ENCODE data around the gene ARPC5L. TPM values are rescaled to one million over a fixed set of nuclear protein-coding genes. Genes with fewer than 3 reads are reported as not detected.

Gene ARPC5L
- total and polyA plus RNA-seq, 2 of the 13 experiments (the other 11 are each of a cell fraction or from before 2014, with no cell fraction given), result 29.9 to 33.8 TPM

- TF ChIP-seq ZFP36 (IDR thresholded peaks at IDR 0.05; ENCODE audit: borderline replicate concordance, low read depth, low read length, partially characterized antibody) (no peak), NR3C1 (CRISPR knock-in tag; IDR thresholded peaks at IDR 0.05) (no peak), MED1 (CRISPR knock-in tag; IDR thresholded peaks at IDR 0.05) (peak; percentile 17; the same call in 1 of the 2 replicates), POLR2AphosphoS2 (IDR thresholded peaks at IDR 0.05; ENCODE audit: low read depth, low read length) (no peak; the same call in 1 of the 2 replicates), ZBTB8A (CRISPR knock-in tag; IDR thresholded peaks at IDR 0.05; ENCODE audit: borderline replicate concordance, low read depth) (no peak), PAWR (CRISPR knock-in tag; IDR thresholded peaks at IDR 0.05; ENCODE audit: borderline replicate concordance) (no peak), SPEN (CRISPR knock-in tag; IDR thresholded peaks at IDR 0.05; ENCODE audit: low read depth) (no peak), ZMYM4 (CRISPR knock-in tag; IDR thresholded peaks at IDR 0.05) (no peak), U2AF1 (optimal IDR thresholded peaks at IDR 0.05; ENCODE audit: low read depth, low read length) (peak; percentile 93), HMGXB3 (CRISPR knock-in tag; IDR thresholded peaks at IDR 0.05; ENCODE audit: borderline replicate concordance) (no peak), CENPX (CRISPR knock-in tag; IDR thresholded peaks at IDR 0.05) (no peak), ZNF143 (CRISPR knock-in tag; IDR thresholded peaks at IDR 0.05) (no peak), ZBTB7A (CRISPR knock-in tag; IDR thresholded peaks at IDR 0.05) (no peak), HDAC1 (CRISPR knock-in tag; IDR thresholded peaks at IDR 0.05) (no peak), ZEB1 (IDR thresholded peaks at IDR 0.05; ENCODE audit: insufficient replicate concordance, low read depth) (no peak), ZNF713 (CRISPR knock-in tag; IDR thresholded peaks at IDR 0.05) (no peak), ZNF350 (CRISPR knock-in tag; IDR thresholded peaks at IDR 0.05; ENCODE audit: borderline replicate concordance, low read depth) (no peak), ZFP91 (CRISPR knock-in tag; IDR thresholded peaks at IDR 0.05; ENCODE audit: borderline replicate concordance) (peak; percentile 18; the same call in 1 of the 2 replicates), KDM1A (CRISPR knock-in tag; IDR thresholded peaks at IDR 0.05) (no peak), ZNF740 (CRISPR knock-in tag; IDR thresholded peaks at IDR 0.05) (no peak), ZNF264 (CRISPR knock-in tag; IDR thresholded peaks at IDR 0.05) (no peak), ELF1 (CRISPR knock-in tag; IDR thresholded peaks at IDR 0.05) (no peak), ZNF605 (CRISPR knock-in tag; IDR thresholded peaks at IDR 0.05) (no peak), SNRNP70 (IDR thresholded peaks at IDR 0.05; ENCODE audit: low read depth, low read length) (no peak)
Measured at GRCh38 chr9:124855944-124856765, 5.8 kb upstream of the ARPC5L start (continued).
